ENCODE data around the gene FUBP3.

Gene FUBP3

DNA sequence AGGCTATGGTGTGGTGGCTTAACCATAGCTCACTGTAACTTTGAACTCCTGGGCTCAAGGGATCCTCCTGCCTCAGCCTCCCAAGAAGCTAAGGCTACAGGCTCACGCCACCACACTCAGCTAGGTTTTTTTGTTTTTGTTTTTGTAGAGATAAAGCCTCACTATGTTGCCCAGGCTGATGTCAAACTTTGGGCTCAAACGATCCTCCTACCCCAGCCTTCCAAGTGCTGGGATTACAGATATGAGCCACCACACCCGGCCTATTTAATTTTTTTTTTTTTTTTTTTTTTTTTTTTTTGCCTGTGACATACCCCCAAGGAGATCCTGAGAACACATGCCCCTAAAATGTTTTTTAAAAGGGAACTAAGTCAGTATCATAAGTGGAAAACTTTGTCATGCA lies 10.4 kb downstream of the FUBP3 start:
- no peak overlapping the region for H3K4me3 ChIP-seq (replicated peaks in 1 of 2; ENCODE audit: low read depth in 2 of 2, low read length in 2 of 2)
- no peak for TF ChIP-seq CTCF (IDR thresholded peaks at IDR 0.05; ENCODE audit: low read depth, low read length)
- DNase-seq (ENCODE audit: low read depth in 2 of 2) = no peak

DNA sequence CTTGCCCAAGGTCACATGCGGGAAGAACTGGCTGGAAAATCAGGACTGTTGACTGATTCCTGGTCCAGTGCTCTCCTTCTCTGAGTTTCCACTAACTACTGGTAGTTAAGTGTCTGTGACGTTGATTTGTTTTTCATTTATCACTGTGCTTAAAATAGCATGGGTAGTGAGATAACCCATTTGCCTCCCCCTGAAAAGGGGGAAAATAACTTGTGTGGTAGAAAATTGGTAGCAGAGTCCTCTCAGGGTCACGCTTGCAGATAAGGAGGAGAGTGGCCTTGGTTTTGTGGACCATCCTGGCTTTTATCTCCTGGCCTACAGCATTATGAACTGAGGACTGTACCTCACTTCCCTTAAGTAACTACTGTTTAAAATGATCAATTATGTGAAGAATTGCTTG lies 10.9 kb downstream of the FUBP3 start:
- H3K4me3 ChIP-seq (replicated peaks in 1 of 2; ENCODE audit: low read depth in 2 of 2, low read length in 2 of 2) = no peak overlapping the region
- no peak for TF ChIP-seq CTCF (IDR thresholded peaks at IDR 0.05; ENCODE audit: low read depth, low read length)
- no peak for DNase-seq (ENCODE audit: low read depth in 2 of 2)

GRCh38 chr9:130593020-130593419 lies 13.6 kb downstream of the FUBP3 start:
- no peak overlapping the region for H3K4me3 ChIP-seq (replicated peaks in 1 of 2; ENCODE audit: low read depth in 2 of 2, low read length in 2 of 2)
- no peak for DNase-seq (ENCODE audit: low read depth in 2 of 2)
- TF ChIP-seq CTCF (IDR thresholded peaks at IDR 0.05; ENCODE audit: low read depth, low read length) = no peak

GRCh38 chr9:130597228-130597627 lies 17.9 kb downstream of the FUBP3 start:
- TF ChIP-seq CTCF (IDR thresholded peaks at IDR 0.05; ENCODE audit: low read depth, low read length) = no peak
- H3K4me3 ChIP-seq (replicated peaks in 1 of 2; ENCODE audit: low read depth in 2 of 2, low read length in 2 of 2) = no peak overlapping the region
- DNase-seq (ENCODE audit: low read depth in 2 of 2) = no peak

- H3K4me3 ChIP-seq (replicated peaks in 1 of 2; ENCODE audit: low read depth in 2 of 2, low read length in 2 of 2) = no peak overlapping the region
- no peak for DNase-seq (ENCODE audit: low read depth in 2 of 2)
- no peak for TF ChIP-seq CTCF (IDR thresholded peaks at IDR 0.05; ENCODE audit: low read depth, low read length)
Observed at GRCh38 chr9:130598188-130598587, 18.8 kb downstream of the FUBP3 start.

GRCh38 chr9:130599625-130600024 lies 20.2 kb downstream of the FUBP3 start:
- TF ChIP-seq CTCF (IDR thresholded peaks at IDR 0.05; ENCODE audit: low read depth, low read length) = no peak

DNA sequence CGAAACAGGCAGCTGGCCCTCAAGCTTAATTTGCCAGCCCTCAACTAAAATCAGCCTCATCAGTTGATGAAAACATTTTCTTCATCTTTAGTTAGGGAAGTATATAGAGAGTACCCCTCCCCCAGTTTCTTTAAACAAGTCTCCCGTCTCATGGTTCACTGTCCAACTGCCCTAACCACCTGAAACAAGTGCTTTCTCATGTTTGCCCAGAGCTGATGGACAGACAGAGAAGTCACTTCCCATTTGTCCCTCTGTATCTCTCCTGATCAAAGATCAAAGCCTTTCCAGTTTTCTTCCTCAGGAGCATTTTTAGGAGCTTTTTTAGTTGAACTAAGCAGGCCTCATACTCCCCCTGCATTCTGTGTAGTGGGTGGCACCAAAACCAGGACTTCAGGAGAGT lies 21.7 kb downstream of the FUBP3 start:
- no peak for DNase-seq (ENCODE audit: low read depth in 2 of 2)
- no peak for TF ChIP-seq CTCF (IDR thresholded peaks at IDR 0.05; ENCODE audit: low read depth, low read length)

More at GRCh38 chr9:130599625-130600024, 20.2 kb downstream of the FUBP3 start:
- no peak overlapping the region for H3K4me3 ChIP-seq (replicated peaks in 1 of 2; ENCODE audit: low read depth in 2 of 2, low read length in 2 of 2)
- DNase-seq (ENCODE audit: low read depth in 2 of 2) = no peak

More for the DNA sequence above, 21.7 kb downstream of the FUBP3 start:
- H3K4me3 ChIP-seq (replicated peaks in 1 of 2; ENCODE audit: low read depth in 2 of 2, low read length in 2 of 2) = no peak overlapping the region
